Tibial artery (tissue), 4 donors: ENCODE data around the gene LYRM2.

Experiments used
- DNase-seq, 2 donors: peaks; one replicate each; pipeline ENCODE4 v3.0.0-alpha.2; 2019
- H3K27ac ChIP-seq, 2 donors: fragments of 200-600 bp; sonication (generic) in 1 of 2; 1 replicate in 1 of 2; 2 replicates in 1 of 2; pipeline ENCODE4 v1.5.1; 2018 to 2019; ENCODE audit warnings: mild to moderate bottlenecking in 1 of 2
- H3K27me3 ChIP-seq, 2 donors: fragments of 200-600 bp; sonication (generic) in 1 of 2; one replicate each; pipeline versions ENCODE4 v1.5.1 to v1.6.0; 2016 to 2019
- H3K36me3 ChIP-seq, 3 donors: fragments of 200-600 bp; sonication (generic) in 2 of 3; one replicate each; pipeline ENCODE4 v1.5.1; 2016 to 2019; ENCODE audit warnings: mild to moderate bottlenecking in 2 of 3
- H3K4me1 ChIP-seq, 4 donors: fragments of 200-600 bp; sonication (generic) in 2 of 4; 1 replicate in 3 of 4; 2 replicates in 1 of 4; pipeline ENCODE4 v1.5.1; 2016 to 2019
- H3K4me3 ChIP-seq, 2 donors: fragments of 200-600 bp; sonication (generic) in 1 of 2; 1 replicate in 1 of 2; 2 replicates in 1 of 2; pipeline ENCODE4 v1.5.1; 2018 to 2019; ENCODE audit warnings: mild to moderate bottlenecking in 2 of 2
- H3K9me3 ChIP-seq, 3 donors: fragments of 200-600 bp; sonication (generic) in 1 of 3; one replicate each; pipeline ENCODE4 v1.5.1; 2016 to 2019
- CTCF ChIP-seq, 2 experiments: fragments of 200-600 bp in 1 of 2; fragments of 450-650 bp in 1 of 2; IDR thresholded peaks; one replicate each; pipeline ENCODE4 v1.5.1; 2017 to 2019; ENCODE audit warnings: antibody characterized with exemption in 2 of 2, mild to moderate bottlenecking in 1 of 2, moderate library complexity in 1 of 2
- intact Hi-C: fragments of 100-400 bp; cut with DNase I; formaldehyde crosslinking; loops from one replicate; pipeline ENCODE4 v1.15.0; 2023; ENCODE audit warnings: low total_unique reads

The LYRM2 gene

GRCh38 chr6:89660981-89661380 is 22.4 kb upstream of the LYRM2 start:
- Histone ChIP-seq H3K4me3 (no peak overlapping the region), H3K4me1 (no peaks in the 10 kb centered on the region), H3K36me3 (peaks cover 61 to 95% (median 79%) of the 10 kb centered on the region in 3 donors), H3K27ac (no peak overlapping the region), H3K27me3 (no peaks in the 10 kb centered on the region), H3K9me3 (no peaks in the 10 kb centered on the region)
- TF ChIP-seq CTCF (IDR thresholded peaks at IDR 0.05): no peak
- intact Hi-C loops: no loop called here
- no peak for DNase-seq

GRCh38 chr6:89657445-89658158 is 19.1 kb upstream of the LYRM2 start:
- no peak for TF ChIP-seq CTCF (IDR thresholded peaks at IDR 0.05)
- Histone ChIP-seq H3K9me3 (no peaks in the 10 kb centered on the region), H3K4me1 (no peaks in the 10 kb centered on the region), H3K36me3 (peaks cover 78 to 98% (median 79%) of the 10 kb centered on the region in 3 donors), H3K4me3 (no peak overlapping the region), H3K27me3 (no peaks in the 10 kb centered on the region), H3K27ac (no peak overlapping the region)
- DNase-seq: no peak
- intact Hi-C loops: no loop called here

- H3K36me3 ChIP-seq: peaks cover 76 to 95% (median 80%) of the 10 kb centered on the region in 3 donors
- H3K9me3 ChIP-seq: no peaks in the 10 kb centered on the region
- no peak for TF ChIP-seq CTCF (IDR thresholded peaks at IDR 0.05)
- intact Hi-C loops: no loop called here
- H3K4me1 ChIP-seq: no peaks in the 10 kb centered on the region
- no peak overlapping the region for H3K27ac ChIP-seq
- no peaks in the 10 kb centered on the region for H3K27me3 ChIP-seq
- no peak for DNase-seq
- H3K4me3 ChIP-seq: no peak overlapping the region
Observed at GRCh38 chr6:89655122-89655521, 16.6 kb upstream of the LYRM2 start.

- no peak for TF ChIP-seq CTCF (IDR thresholded peaks at IDR 0.05)
Observed at GRCh38 chr6:89650579-89650978, 12.0 kb upstream of the LYRM2 start.

GRCh38 chr6:89649682-89650081 is 11.1 kb upstream of the LYRM2 start:
- Histone ChIP-seq H3K27ac (no peak overlapping the region), H3K27me3 (no peaks in the 10 kb centered on the region), H3K4me1 (no peaks in the 10 kb centered on the region), H3K4me3 (no peak overlapping the region), H3K36me3 (peaks cover 70 to 94% (median 75%) of the 10 kb centered on the region in 3 donors), H3K9me3 (no peaks in the 10 kb centered on the region)
- TF ChIP-seq CTCF (IDR thresholded peaks at IDR 0.05): no peak
- intact Hi-C loops: loop anchor here (10.0 kb wide), 1 partner anchor 305 kb away; no protein-coding TSS in a partner anchor
- DNase-seq: no peak

More at GRCh38 chr6:89650579-89650978, 12.0 kb upstream of the LYRM2 start:
- no peaks in the 10 kb centered on the region for H3K4me1 ChIP-seq
- H3K4me3 ChIP-seq: no peak overlapping the region
- H3K9me3 ChIP-seq: no peaks in the 10 kb centered on the region
- no peak for DNase-seq
- H3K27ac ChIP-seq: no peak overlapping the region
- H3K36me3 ChIP-seq: peaks cover 73 to 95% (median 79%) of the 10 kb centered on the region in 3 donors
- H3K27me3 ChIP-seq: no peaks in the 10 kb centered on the region
- intact Hi-C loops: no loop called here
